MG63 (cell line): ENCODE data around the gene CUL5. TPM values are rescaled to one million over a fixed set of nuclear protein-coding genes. Genes with fewer than 3 reads are reported as not detected.
"Not testable (repeated sequence)": the region's sequence is repeated elsewhere in the genome, so short reads cannot be mapped to it uniquely, and the experiment has no call there.

Source experiments
- DNase-seq: peaks from one replicate; pipeline ENCODE4 v3.0.0-alpha.2; 2020
- H3K27me3 ChIP-seq: fragments of 250-450 bp; sonication (Bioruptor Pico); 2 replicates; pipeline ENCODE4 v1.5.1; 2020; ENCODE audit warnings: mild to moderate bottlenecking, moderate library complexity
- H3K36me3 ChIP-seq: fragments of 250-450 bp; sonication (Bioruptor Pico); 2 replicates; pipeline ENCODE4 v1.5.1; 2020; ENCODE audit warnings: mild to moderate bottlenecking, moderate library complexity
- H3K4me3 ChIP-seq: fragments of 250-450 bp; sonication (Bioruptor Pico); 2 replicates; pipeline ENCODE4 v1.5.1; 2020; ENCODE audit warnings: mild to moderate bottlenecking, moderate library complexity
- H3K9me3 ChIP-seq: fragments of 250-450 bp; sonication (Bioruptor Pico); 2 replicates; pipeline ENCODE4 v1.5.1; 2020; ENCODE audit warnings: mild to moderate bottlenecking, moderate library complexity
- total RNA-seq: library from RNA; depleted of rRNA; stranded (reverse); fragments of >200 nt; shearing (Covaris generic); gene quantifications from 2 replicates; pipeline ENCODE4 v1.2.3, GENCODE V29; 2014; ENCODE audit warnings: low replicate concordance

CUL5 gene
- total RNA-seq, 1 experiment from 2014 or later = 28.9 TPM

- Histone ChIP-seq H3K9me3 (no peaks in the 10 kb centered on the region), H3K27me3 (no peaks in the 10 kb centered on the region), H3K36me3 (peaks cover 21% of the 10 kb centered on the region), H3K4me3 (peak overlapping the region; percentile 86)
- peak; percentile 3 for DNase-seq
Observed at GRCh38 chr11:108009497-108010370, 1.0 kb downstream of the CUL5 start.

- Histone ChIP-seq H3K36me3 (peaks cover 23% of the 10 kb centered on the region), H3K4me3 (no peak overlapping the region), H3K27me3 (no peaks in the 10 kb centered on the region), H3K9me3 (no peaks in the 10 kb centered on the region)
- DNase-seq = no peak
Observed at GRCh38 chr11:108012139-108012725, 3.5 kb downstream of the CUL5 start.

GRCh38 chr11:108016647-108017046 is 7.9 kb downstream of the CUL5 start:
- H3K9me3 ChIP-seq = no peaks in the 10 kb centered on the region
- peaks cover 13% of the 10 kb centered on the region; the same call in 1 of the 2 replicates for H3K36me3 ChIP-seq
- no peak overlapping the region for H3K4me3 ChIP-seq
- no peak for DNase-seq
- H3K27me3 ChIP-seq = no peaks in the 10 kb centered on the region

GRCh38 chr11:108018708-108019107 is 10.0 kb downstream of the CUL5 start:
- Histone ChIP-seq H3K27me3 (no peaks in the 10 kb centered on the region), H3K4me3 (no peak overlapping the region), H3K36me3 (peaks cover 10% of the 10 kb centered on the region; the same call in 1 of the 2 replicates), H3K9me3 (no peaks in the 10 kb centered on the region)
- DNase-seq = no peak

GRCh38 chr11:108019870-108020540 is 11.3 kb downstream of the CUL5 start:
- H3K27me3 ChIP-seq = no peaks in the 10 kb centered on the region
- no peak overlapping the region for H3K4me3 ChIP-seq
- H3K9me3 ChIP-seq = no peaks in the 10 kb centered on the region
- peaks cover 6% of the 10 kb centered on the region; the same call in 1 of the 2 replicates for H3K36me3 ChIP-seq
- no peak for DNase-seq

- Histone ChIP-seq H3K27me3 (no peaks in the 10 kb centered on the region), H3K9me3 (no peaks in the 10 kb centered on the region), H3K4me3 (no peak overlapping the region), H3K36me3 (peaks cover 3% of the 10 kb centered on the region; the same call in 1 of the 2 replicates)
- no peak for DNase-seq
Observed at GRCh38 chr11:108025387-108026080, 16.8 kb downstream of the CUL5 start.

- no peaks in the 10 kb centered on the region for H3K9me3 ChIP-seq
- no peak overlapping the region for H3K4me3 ChIP-seq
- H3K36me3 ChIP-seq = no peaks in the 10 kb centered on the region
- DNase-seq = no peak
- H3K27me3 ChIP-seq = no peaks in the 10 kb centered on the region
Observed at GRCh38 chr11:108027057-108027456, 18.4 kb downstream of the CUL5 start.

GRCh38 chr11:108028822-108029441 is 20.2 kb downstream of the CUL5 start:
- H3K36me3 ChIP-seq, DNase-seq, H3K27me3 ChIP-seq, H3K9me3 ChIP-seq, H3K4me3 ChIP-seq: not testable (repeated sequence)

- DNase-seq, H3K27me3 ChIP-seq, H3K36me3 ChIP-seq, H3K4me3 ChIP-seq, H3K9me3 ChIP-seq: not testable (repeated sequence)
Observed at GRCh38 chr11:108031604-108032003, 22.9 kb downstream of the CUL5 start.

- Histone ChIP-seq H3K4me3 (no peak overlapping the region), H3K9me3 (no peaks in the 10 kb centered on the region), H3K36me3 (peaks cover under 1% of the 10 kb centered on the region), H3K27me3 (no peaks in the 10 kb centered on the region)
- no peak for DNase-seq
Observed at GRCh38 chr11:108032800-108033199, 24.1 kb downstream of the CUL5 start.

GRCh38 chr11:108034034-108034433 is 25.3 kb downstream of the CUL5 start:
- Histone ChIP-seq H3K9me3 (no peaks in the 10 kb centered on the region), H3K27me3 (no peaks in the 10 kb centered on the region), H3K4me3 (no peak overlapping the region), H3K36me3 (peaks cover 7% of the 10 kb centered on the region)
- DNase-seq = no peak

- no peaks in the 10 kb centered on the region for H3K9me3 ChIP-seq
- DNase-seq = no peak
- H3K4me3 ChIP-seq = no peak overlapping the region
- peaks cover 12% of the 10 kb centered on the region for H3K36me3 ChIP-seq
- no peaks in the 10 kb centered on the region for H3K27me3 ChIP-seq
Observed at GRCh38 chr11:108034952-108035351, 26.3 kb downstream of the CUL5 start.

GRCh38 chr11:108035690-108036089 is 27.0 kb downstream of the CUL5 start:
- peaks cover 12% of the 10 kb centered on the region for H3K36me3 ChIP-seq
- no peak for DNase-seq
- no peak overlapping the region for H3K4me3 ChIP-seq
- H3K27me3 ChIP-seq = no peaks in the 10 kb centered on the region
- no peaks in the 10 kb centered on the region for H3K9me3 ChIP-seq

- Histone ChIP-seq H3K36me3 (peaks cover 14% of the 10 kb centered on the region), H3K4me3 (no peak overlapping the region)
- no peak for DNase-seq
Observed at GRCh38 chr11:108037211-108037610, 28.5 kb downstream of the CUL5 start.

GRCh38 chr11:108037636-108038035 is 28.9 kb downstream of the CUL5 start:
- H3K36me3 ChIP-seq = peaks cover 14% of the 10 kb centered on the region
- no peak for DNase-seq

More at GRCh38 chr11:108037211-108037610, 28.5 kb downstream of the CUL5 start:
- Histone ChIP-seq H3K9me3 (no peaks in the 10 kb centered on the region), H3K27me3 (no peaks in the 10 kb centered on the region)

GRCh38 chr11:108048269-108048668 is 39.6 kb downstream of the CUL5 start:
- Histone ChIP-seq H3K27me3 (no peaks in the 10 kb centered on the region), H3K4me3 (no peak overlapping the region), H3K9me3 (no peaks in the 10 kb centered on the region), H3K36me3 (peaks cover 35% of the 10 kb centered on the region)
- DNase-seq = no peak

More at GRCh38 chr11:108037636-108038035, 28.9 kb downstream of the CUL5 start:
- Histone ChIP-seq H3K9me3 (no peaks in the 10 kb centered on the region), H3K27me3 (no peaks in the 10 kb centered on the region), H3K4me3 (no peak overlapping the region)
